Fibroblast of lung (primary cell): ENCODE results near the gene CCDC198.

Experiments
- CTCF ChIP-seq, 2 donors: IDR thresholded peaks in 1 of 2; conservative IDR thresholded peaks in 1 of 2; 1 replicate in 1 of 2; 2 replicates in 1 of 2; pipeline ENCODE4 v1.5.1; 2011 to 2012; ENCODE audit warnings: low read length in 2 of 2, control low read depth in 1 of 2, inconsistent platforms in 1 of 2, low read depth in 1 of 2, mild to moderate bottlenecking in 1 of 2
- EZH2 ChIP-seq: IDR thresholded peaks from 2 replicates; pipeline ENCODE4 v1.5.1; 2012; ENCODE audit warnings: low read length, control low read depth, mild to moderate bottlenecking; ENCODE audit errors: missing control alignments

- TF ChIP-seq CTCF (conservative IDR thresholded peaks at IDR 0.05 in 1 of 2, IDR thresholded peaks at IDR 0.05 in 1 of 2; ENCODE audit: low read depth in 1 of 2, low read length in 2 of 2) (no peak), EZH2 (no peak)
These were observed 5.0 kb upstream of the CCDC198 start for GRCh38 chr14:57498659-57499058.
